Measurements from ENCODE around the gene KNTC1. TPM values are rescaled to one million over a fixed set of nuclear protein-coding genes. Genes with fewer than 3 reads are reported as not detected.
"Not testable (repeated sequence)": the region's sequence is repeated elsewhere in the genome, so short reads cannot be mapped to it uniquely, and the experiment has no call there.

KNTC1 gene
- total RNA-seq, 1 donor from 2014 or later: 249 TPM

- no peak overlapping the region for H3K27ac Mint-ChIP-seq
- peaks cover 1% of the 10 kb centered on the region for H3K4me1 ChIP-seq
- no peak overlapping the region for H3K4me3 ChIP-seq
- no peak for TF ChIP-seq EZH2phosphoT487 (IDR thresholded peaks at IDR 0.05)
- TF ChIP-seq CTCF (IDR thresholded peaks at IDR 0.05): no peak
- TF ChIP-seq EZH2 (IDR thresholded peaks at IDR 0.05): no peak
- no peak overlapping the region for H3K9ac ChIP-seq
- H3F3A ChIP-seq (ENCODE audit: low read depth): peaks cover 91% of the 10 kb centered on the region
- H3K27ac ChIP-seq: no peak overlapping the region
- H3K4me1 Mint-ChIP-seq: peaks cover 4% of the 10 kb centered on the region
- DNase-seq (ENCODE audit: low spot score): no peak
- H3K4me2 ChIP-seq: no peak overlapping the region
- H3K4me3 Mint-ChIP-seq: no peak overlapping the region
- peaks cover 42% of the 10 kb centered on the region for H3K36me3 ChIP-seq
- H3K9me3 ChIP-seq (ENCODE audit: low read depth): no peaks in the 10 kb centered on the region
- no peaks in the 10 kb centered on the region for H3K9me3 Mint-ChIP-seq
- H3K27me3 Mint-ChIP-seq (ENCODE audit: insufficient read depth, low read depth): peaks cover 4% of the 10 kb centered on the region
- H3K79me2 ChIP-seq (ENCODE audit: low read depth): peaks cover 46% of the 10 kb centered on the region
- H4K20me1 ChIP-seq (ENCODE audit: low read depth): peaks cover 19% of the 10 kb centered on the region
- no peak overlapping the region for H2AFZ ChIP-seq (replicated peaks)
- no peaks in the 10 kb centered on the region for H3K27me3 ChIP-seq
- H3K36me3 Mint-ChIP-seq: peaks cover 41% of the 10 kb centered on the region
Observed at GRCh38 chr12:122506393-122506938, 20.6 kb upstream of the KNTC1 start.

- Histone ChIP-seq H3F3A (ENCODE audit: low read depth) (peaks cover 87% of the 10 kb centered on the region), H3K9ac (no peak overlapping the region), H3K4me3 (no peak overlapping the region), H3K9me3 (ENCODE audit: low read depth) (no peaks in the 10 kb centered on the region), H3K79me2 (ENCODE audit: low read depth) (peaks cover 62% of the 10 kb centered on the region), H3K27me3 (no peaks in the 10 kb centered on the region), H4K20me1 (ENCODE audit: low read depth) (peaks cover 33% of the 10 kb centered on the region), H3K4me1 (no peaks in the 10 kb centered on the region), H2AFZ (replicated peaks) (no peak overlapping the region), H3K36me3 (peaks cover 53% of the 10 kb centered on the region), H3K4me2 (no peak overlapping the region), H3K27ac (no peak overlapping the region)
- H3K4me3 Mint-ChIP-seq: no peak overlapping the region
- no peak for DNase-seq (ENCODE audit: low spot score)
- peaks cover 4% of the 10 kb centered on the region for H3K27me3 Mint-ChIP-seq (ENCODE audit: insufficient read depth, low read depth)
- H3K4me1 Mint-ChIP-seq: no peaks in the 10 kb centered on the region
- H3K27ac Mint-ChIP-seq: no peak overlapping the region
- TF ChIP-seq EZH2 (IDR thresholded peaks at IDR 0.05) (no peak), EZH2phosphoT487 (IDR thresholded peaks at IDR 0.05) (no peak), CTCF (IDR thresholded peaks at IDR 0.05) (no peak)
- no peaks in the 10 kb centered on the region for H3K9me3 Mint-ChIP-seq
- H3K36me3 Mint-ChIP-seq: peaks cover 41% of the 10 kb centered on the region
Observed at GRCh38 chr12:122508163-122508562, 18.9 kb upstream of the KNTC1 start.

GRCh38 chr12:122513028-122513427 lies 14.0 kb upstream of the KNTC1 start:
- H3F3A ChIP-seq (ENCODE audit: low read depth): peaks cover 84% of the 10 kb centered on the region
- peaks cover 76% of the 10 kb centered on the region for H3K36me3 ChIP-seq
- H3K9me3 Mint-ChIP-seq; H3K27ac ChIP-seq; H3K4me3 ChIP-seq; H3K27me3 Mint-ChIP-seq (ENCODE audit: insufficient read depth, low read depth); H3K9ac ChIP-seq; H3K4me3 Mint-ChIP-seq; DNase-seq (ENCODE audit: low spot score); H3K4me1 ChIP-seq; H3K9me3 ChIP-seq (ENCODE audit: low read depth); H3K27me3 ChIP-seq; H3K4me1 Mint-ChIP-seq; H3K27ac Mint-ChIP-seq; H2AFZ ChIP-seq (replicated peaks); H3K4me2 ChIP-seq: not testable (repeated sequence)
- H3K36me3 Mint-ChIP-seq: peaks cover 49% of the 10 kb centered on the region
- peaks cover 67% of the 10 kb centered on the region for H4K20me1 ChIP-seq (ENCODE audit: low read depth)
- peaks cover 99% of the 10 kb centered on the region for H3K79me2 ChIP-seq (ENCODE audit: low read depth)

GRCh38 chr12:122513660-122514059 lies 13.4 kb upstream of the KNTC1 start:
- H3K27me3 Mint-ChIP-seq (ENCODE audit: insufficient read depth, low read depth): peaks cover 6% of the 10 kb centered on the region
- H3K9me3 Mint-ChIP-seq: no peaks in the 10 kb centered on the region
- H3K4me1 ChIP-seq: no peaks in the 10 kb centered on the region
- H3K4me3 ChIP-seq: no peak overlapping the region
- no peak for DNase-seq (ENCODE audit: low spot score)
- H3K27ac ChIP-seq: no peak overlapping the region
- no peak overlapping the region for H3K27ac Mint-ChIP-seq
- TF ChIP-seq CTCF (IDR thresholded peaks at IDR 0.05) (no peak), EZH2 (IDR thresholded peaks at IDR 0.05) (no peak), EZH2phosphoT487 (IDR thresholded peaks at IDR 0.05) (no peak)
- no peaks in the 10 kb centered on the region for H3K9me3 ChIP-seq (ENCODE audit: low read depth)
- no peak overlapping the region for H2AFZ ChIP-seq (replicated peaks)
- H3K4me2 ChIP-seq: no peak overlapping the region
- peaks cover 48% of the 10 kb centered on the region for H3K36me3 Mint-ChIP-seq
- no peaks in the 10 kb centered on the region for H3K4me1 Mint-ChIP-seq
- peaks cover 83% of the 10 kb centered on the region for H3F3A ChIP-seq (ENCODE audit: low read depth)
- peaks cover 74% of the 10 kb centered on the region for H4K20me1 ChIP-seq (ENCODE audit: low read depth)
- no peaks in the 10 kb centered on the region for H3K27me3 ChIP-seq
- no peak overlapping the region for H3K9ac ChIP-seq
- peaks cover 74% of the 10 kb centered on the region for H3K36me3 ChIP-seq
- H3K79me2 ChIP-seq (ENCODE audit: low read depth): peaks cover 99% of the 10 kb centered on the region
- no peak overlapping the region for H3K4me3 Mint-ChIP-seq
